ENCODE measurements around the gene TEX54.
"Not testable (repeated sequence)": the region's sequence is repeated elsewhere in the genome, so short reads cannot be mapped to it uniquely, and the experiment has no call there.

TEX54 gene

GRCh38 chr11:62832336-62833234 is at the start of gene TEX54:
TSS of gene TEX54 (minus strand) at chr11:62832841.
- no peak for FAIRE-seq

- no peak for FAIRE-seq
Measured at GRCh38 chr11:62882431-62882749, 49.7 kb upstream of the TEX54 start.

GRCh38 chr11:62881579-62882430 is 49.2 kb upstream of the TEX54 start:
- FAIRE-seq = no peak

GRCh38 chr11:62880803-62881578 is 48.4 kb upstream of the TEX54 start, which contains the start of gene SLC3A2:
TSS of gene SLC3A2 (plus strand) at chr11:62880896. CDS start at chr11:62881024, 128 bp downstream.
- FAIRE-seq = no peak

GRCh38 chr11:62880231-62880802 is 47.7 kb upstream of the TEX54 start:
- no peak for FAIRE-seq

GRCh38 chr11:62879235-62879978 is 46.8 kb upstream of the TEX54 start:
- no peak for FAIRE-seq

- FAIRE-seq = no peak
Measured at GRCh38 chr11:62876712-62877111, 44.1 kb upstream of the TEX54 start.

GRCh38 chr11:62875698-62876478 is 43.2 kb upstream of the TEX54 start:
- FAIRE-seq = no peak

GRCh38 chr11:62874851-62875250 is 42.2 kb upstream of the TEX54 start:
- FAIRE-seq = no peak

- FAIRE-seq = no peak
Measured at GRCh38 chr11:62865635-62866034, 33.0 kb upstream of the TEX54 start.

GRCh38 chr11:62863687-62864335 is 31.2 kb upstream of the TEX54 start:
- FAIRE-seq = no peak

- not testable (repeated sequence) for FAIRE-seq
Measured at GRCh38 chr11:62861564-62862192, 29.0 kb upstream of the TEX54 start.

- FAIRE-seq = no peak
Measured at GRCh38 chr11:62860835-62861563, 28.4 kb upstream of the TEX54 start.

GRCh38 chr11:62859281-62859703 is 26.7 kb upstream of the TEX54 start:
- FAIRE-seq = not testable (repeated sequence)

GRCh38 chr11:62858201-62858600 is 25.6 kb upstream of the TEX54 start:
- no peak for FAIRE-seq

GRCh38 chr11:62857541-62857982 is 24.9 kb upstream of the TEX54 start:
- no peak for FAIRE-seq

- no peak for FAIRE-seq
Measured at GRCh38 chr11:62856333-62856895, 23.8 kb upstream of the TEX54 start.

GRCh38 chr11:62855571-62856332 is 23.1 kb upstream of the TEX54 start:
- peak; percentile 94 for FAIRE-seq

Measured in G401.6 (cell line).